Measurements from ENCODE around the gene DDAH1.
"Not testable (repeated sequence)": the region's sequence is repeated elsewhere in the genome, so short reads cannot be mapped to it uniquely, and the experiment has no call there.

DDAH1 gene

GRCh38 chr1:85356130-85356529 lies 108.8 kb downstream of the DDAH1 start:
- no peak for DNase-seq

DNA sequence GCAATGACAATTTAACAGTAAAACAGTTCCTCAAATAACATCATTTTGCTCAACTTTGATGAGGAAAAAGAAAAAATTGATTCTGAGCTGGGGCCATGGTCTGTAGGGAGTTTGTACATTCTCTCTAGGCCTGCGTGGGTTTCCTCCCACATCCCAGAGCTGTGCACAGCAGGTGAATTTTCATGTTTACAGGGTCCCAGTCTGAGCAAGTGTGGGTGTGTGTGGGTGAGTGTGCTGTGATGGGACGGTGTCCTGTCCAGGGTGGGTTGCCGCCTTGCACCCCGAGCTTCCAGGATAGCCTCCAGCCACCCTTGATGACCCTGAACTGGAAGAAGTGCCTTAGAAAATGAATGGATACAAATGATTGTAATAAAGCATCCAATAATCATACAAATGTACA lies 112.9 kb downstream of the DDAH1 start:
- no peak for DNase-seq

DNA sequence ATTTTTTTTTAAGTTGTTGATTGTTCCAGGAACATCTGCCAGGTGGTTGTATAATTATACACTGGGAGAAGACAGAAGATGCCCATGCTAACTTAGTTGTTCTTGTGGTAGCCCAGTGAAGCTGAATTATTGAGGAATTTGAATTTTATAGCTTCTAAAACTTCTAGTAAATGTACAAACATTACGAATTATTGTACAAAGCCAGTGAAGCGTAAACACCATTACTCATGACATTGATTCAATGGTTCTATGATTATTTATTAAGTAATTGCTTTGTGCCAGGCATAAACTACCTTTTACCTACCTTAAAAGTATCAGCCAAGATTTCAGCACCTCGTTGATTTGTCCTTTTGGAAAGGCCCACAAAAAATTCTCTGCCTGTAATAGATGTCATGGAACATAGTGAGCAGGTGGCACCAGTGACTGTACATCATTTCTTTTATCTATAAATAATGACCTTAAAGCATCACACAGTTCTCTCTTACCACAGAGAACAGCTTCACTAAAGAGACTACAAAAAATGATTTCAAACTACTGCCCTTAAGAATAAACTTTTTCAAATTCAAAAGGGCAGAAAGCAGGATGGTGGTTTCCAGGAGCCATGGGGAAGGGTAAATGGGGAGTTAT lies 113.6 kb downstream of the DDAH1 start:
- no peak for DNase-seq

DNA sequence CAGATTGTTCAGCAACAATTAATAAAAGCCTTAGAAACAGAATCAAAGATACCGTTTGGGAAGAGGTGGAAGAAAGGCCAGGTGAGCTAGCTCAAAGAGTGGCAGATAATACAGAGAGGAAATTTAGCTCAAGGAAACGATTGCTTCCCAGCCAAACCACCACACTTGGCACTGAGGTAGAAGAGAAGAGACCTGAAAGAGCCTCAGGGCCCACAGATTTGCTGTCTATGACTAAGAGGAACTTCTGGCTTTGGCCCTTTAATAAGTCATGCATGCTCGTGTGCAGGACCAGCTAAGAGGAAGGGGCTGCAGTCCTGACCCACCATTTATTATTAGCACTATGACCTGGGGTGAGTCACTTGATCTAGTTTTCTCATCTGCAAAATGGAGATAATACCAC lies 115.7 kb downstream of the DDAH1 start:
- no peak for DNase-seq

DNA sequence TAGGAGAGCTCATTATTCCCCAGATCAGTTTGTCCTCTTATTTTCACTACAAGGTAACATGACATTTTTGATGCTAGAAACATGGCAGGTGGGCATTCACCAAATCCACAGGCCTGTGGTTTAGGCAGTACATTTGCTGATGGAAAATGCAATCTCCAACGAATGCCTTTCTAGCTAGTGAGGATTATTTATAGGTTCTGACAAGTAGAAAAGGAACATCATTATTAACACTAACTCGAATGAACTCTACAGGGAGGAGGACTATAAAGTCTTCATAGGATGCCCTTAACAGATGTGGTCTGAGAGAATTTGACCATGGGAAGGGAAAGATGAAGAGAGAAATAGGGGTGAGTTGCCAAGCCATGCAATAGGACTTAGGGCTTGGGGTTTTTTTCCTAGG lies 117.1 kb downstream of the DDAH1 start:
- no peak for DNase-seq

DNA sequence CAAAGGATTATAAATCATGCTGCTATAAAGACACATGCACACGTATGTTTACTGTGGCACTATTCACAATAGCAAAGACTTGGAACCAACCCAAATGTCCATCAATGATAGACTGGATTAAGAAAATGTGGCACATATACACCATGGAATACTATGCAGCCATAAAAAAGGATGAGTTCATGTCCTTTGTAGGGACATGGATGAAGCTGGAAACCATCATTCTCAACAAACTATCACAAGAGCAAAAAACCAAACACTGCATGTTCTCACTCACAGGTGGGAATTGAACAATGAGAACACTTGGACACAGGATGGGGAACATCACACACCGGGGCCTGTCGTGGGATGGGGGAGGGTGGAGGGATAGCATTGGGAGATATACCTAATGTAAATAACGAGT lies 117.7 kb downstream of the DDAH1 start:
- DNase-seq, result not testable (repeated sequence)

GRCh38 chr1:85344256-85344694 lies 120.7 kb downstream of the DDAH1 start:
- peak; percentile 55 for DNase-seq

DNA sequence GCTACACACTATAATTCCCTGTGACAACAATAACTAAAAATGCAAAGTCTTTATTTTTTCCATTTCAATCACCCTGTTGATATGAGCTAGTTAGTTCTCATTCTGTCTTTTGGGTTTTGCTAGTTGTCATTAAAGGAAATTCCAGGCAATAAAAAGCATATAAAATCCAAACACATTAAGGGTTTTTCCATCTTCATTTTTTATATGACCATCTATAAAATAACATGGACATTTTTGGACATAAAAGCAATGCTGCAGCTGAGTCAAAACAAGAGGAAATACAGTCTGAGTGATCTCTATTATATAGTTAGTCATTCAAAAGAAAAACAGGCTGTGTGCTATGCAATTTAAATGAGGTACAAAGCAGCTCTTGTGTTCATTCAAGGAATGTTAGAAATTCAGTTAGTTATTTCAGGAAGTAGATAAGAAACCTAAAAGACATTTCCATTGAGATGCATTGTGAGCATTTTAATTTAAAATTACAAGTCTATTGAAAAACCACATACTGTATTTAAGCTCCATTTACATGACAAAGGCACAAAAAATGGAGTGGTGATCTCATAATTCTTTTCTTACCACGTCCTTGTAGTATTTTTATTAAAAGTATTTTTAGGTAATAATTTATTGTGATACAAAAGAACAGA lies 121.2 kb downstream of the DDAH1 start:
- DNase-seq, result peak; percentile 28

DNA sequence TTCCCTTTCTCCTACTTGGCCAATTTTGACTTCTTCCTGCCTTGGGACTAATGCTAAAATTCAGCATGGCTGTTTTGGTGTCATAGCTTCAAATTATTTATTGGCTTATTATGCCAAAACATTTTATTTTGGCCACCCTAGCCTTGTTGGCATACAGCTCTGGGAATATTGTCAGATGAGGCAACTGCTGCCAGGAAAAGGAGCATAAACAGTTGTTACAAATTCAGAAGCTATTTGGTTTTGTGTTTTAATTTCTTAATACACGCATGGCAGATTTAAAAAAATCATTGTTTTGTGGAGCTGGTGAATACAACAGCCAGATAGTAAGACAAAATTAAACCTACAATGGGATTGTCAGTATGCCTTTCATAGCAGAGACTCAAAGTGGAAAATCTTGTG lies 121.7 kb downstream of the DDAH1 start:
- DNase-seq, result no peak

- DNase-seq, result no peak
Measured at GRCh38 chr1:85342207-85342606, 122.8 kb downstream of the DDAH1 start.

- no peak for DNase-seq
Measured at GRCh38 chr1:85340427-85340826, 124.5 kb downstream of the DDAH1 start.

- no peak for DNase-seq
Measured at GRCh38 chr1:85339656-85340399, 125.1 kb downstream of the DDAH1 start.

DNA sequence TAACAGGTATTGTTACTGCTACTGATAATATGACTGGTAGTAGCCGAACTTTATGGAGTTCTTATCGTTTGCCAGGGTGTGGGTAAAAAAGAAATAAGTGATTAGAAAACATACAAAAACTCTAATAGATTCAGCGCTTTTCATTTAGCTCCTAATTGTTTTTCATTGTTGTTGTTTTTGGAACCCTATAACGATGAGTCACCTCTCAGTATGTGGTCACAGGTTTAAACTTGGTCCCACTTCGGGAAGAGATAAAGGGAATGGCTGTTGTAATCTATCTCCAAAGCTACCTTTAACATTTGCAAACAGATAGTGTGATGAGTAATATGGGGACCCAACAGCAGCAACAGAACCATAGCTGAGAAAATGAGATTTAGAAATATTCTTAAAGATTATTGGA lies 125.9 kb downstream of the DDAH1 start:
- no peak for DNase-seq

GRCh38 chr1:85334962-85335361 lies 130.0 kb downstream of the DDAH1 start:
- peak; percentile 73 for DNase-seq

DNA sequence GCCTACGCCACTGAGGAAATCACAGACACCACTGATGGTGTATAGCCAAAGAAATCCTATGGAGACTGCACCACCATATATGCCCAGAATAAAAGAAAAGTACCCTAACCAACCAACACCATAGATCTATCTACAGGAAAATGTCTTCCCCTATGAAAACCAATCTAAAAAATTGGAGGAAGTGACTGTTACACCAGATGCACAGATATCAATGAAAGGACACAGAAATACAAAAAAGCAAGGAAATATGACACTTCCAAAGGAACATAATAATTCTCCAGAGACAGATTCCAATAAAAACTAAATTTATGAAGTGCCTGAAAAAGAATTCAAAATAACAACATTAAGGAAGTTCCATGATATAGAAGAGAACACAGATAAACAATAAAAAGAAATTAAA lies 131.8 kb downstream of the DDAH1 start:
- DNase-seq, result no peak

- DNase-seq, result no peak
Measured at GRCh38 chr1:85332575-85332974, 132.4 kb downstream of the DDAH1 start.

DNA sequence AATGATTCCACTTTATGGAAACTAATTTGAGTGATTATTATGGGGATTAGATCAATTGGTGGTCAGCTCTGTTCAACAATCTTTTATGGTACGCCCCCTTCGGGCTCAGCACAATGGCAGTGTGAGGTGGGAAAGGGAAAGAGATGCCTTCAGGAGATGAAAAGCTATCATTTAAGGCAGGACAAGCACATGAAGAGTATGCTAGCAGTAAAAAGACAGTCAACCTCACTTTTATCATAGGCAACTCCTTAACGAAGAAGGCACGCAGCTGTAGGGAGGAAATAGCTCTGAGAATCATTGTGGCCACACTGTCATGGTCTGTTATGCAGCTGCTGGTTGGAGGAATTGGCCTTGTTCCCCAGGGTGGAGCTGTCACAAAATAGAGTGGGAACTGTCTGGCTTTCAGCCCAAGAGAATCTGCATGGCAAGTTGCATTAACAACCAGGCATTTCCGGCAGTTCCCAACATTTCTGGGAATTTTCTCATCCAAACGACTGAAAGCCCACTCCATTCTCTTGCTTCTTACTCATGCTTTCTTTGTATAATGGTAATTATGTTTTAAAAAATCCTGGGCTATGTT lies 134.2 kb downstream of the DDAH1 start:
- DNase-seq, result no peak

DNA sequence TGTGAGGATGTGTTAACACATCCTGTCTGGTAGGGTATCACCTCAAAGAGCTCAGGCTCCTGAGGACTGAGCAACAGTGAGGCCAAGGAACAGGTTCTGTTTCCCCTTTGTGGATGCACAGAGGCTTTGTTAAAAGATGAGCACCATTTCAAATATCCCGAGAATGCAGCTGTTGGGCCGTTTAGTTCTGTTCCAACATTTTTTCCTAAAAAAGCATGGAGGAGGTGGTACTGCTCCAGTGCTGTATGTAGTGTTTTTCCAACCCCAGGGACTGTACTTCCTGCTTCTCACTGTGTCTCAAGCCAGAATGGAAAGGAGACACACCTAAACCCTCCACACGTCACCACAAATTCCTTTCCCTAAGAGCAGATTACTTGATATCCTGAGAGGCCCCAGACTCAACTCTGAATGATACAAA lies 134.7 kb downstream of the DDAH1 start:
- no peak for DNase-seq

DNA sequence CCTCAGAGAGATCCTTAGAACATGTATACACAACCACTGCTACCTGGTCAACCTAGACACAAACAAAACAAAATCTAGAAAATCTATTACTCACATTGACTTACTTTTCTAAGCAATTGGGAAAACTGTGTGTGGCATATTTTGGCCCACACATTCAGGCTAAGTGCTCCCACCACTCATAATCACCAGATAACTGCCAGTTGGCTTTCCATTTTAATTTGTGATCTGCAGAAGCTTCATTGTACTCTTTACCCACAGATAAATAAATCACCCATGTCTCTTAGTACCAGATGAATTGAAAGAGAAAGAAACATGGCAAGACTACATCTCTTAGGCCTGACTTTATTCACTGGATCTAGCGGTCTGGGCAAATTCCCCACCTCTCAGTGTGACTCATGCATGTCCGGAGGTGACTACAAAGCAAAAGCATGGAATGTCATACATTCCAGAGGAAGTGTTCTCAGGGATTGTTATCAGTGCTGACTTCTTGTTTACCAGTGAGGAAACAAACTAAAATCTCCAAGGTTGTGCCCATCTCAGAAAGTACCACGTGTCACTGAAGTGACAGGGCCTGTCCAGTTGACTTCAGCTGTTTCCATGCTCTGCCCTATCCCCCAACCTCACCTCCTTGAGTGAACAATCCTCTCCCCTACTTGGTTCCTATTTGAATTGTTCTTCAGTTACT lies 136.1 kb downstream of the DDAH1 start:
- DNase-seq, result no peak

- DNase-seq, result peak; percentile 14
Measured at GRCh38 chr1:85327759-85328158, 137.2 kb downstream of the DDAH1 start.

GRCh38 chr1:85326851-85327250 lies 138.1 kb downstream of the DDAH1 start:
- DNase-seq, result no peak

DNA sequence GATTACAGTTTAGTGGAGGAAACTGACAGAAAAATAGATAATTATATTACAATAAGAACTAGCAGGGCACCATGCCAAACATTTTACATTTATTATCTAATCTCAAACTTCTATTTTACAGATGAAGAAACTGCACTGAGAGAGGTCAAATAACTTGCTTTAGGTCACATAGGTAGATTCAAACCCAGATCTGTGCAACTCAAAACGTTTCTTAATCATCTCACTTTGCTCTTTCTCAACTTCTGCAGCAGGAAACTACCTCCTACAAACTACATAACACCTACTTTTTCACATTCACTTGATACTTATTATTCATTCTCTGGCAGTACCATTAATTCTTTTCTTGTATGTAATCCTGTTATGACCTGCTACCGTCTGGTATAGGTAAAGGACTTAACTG lies 138.6 kb downstream of the DDAH1 start:
- DNase-seq, result no peak

DNA sequence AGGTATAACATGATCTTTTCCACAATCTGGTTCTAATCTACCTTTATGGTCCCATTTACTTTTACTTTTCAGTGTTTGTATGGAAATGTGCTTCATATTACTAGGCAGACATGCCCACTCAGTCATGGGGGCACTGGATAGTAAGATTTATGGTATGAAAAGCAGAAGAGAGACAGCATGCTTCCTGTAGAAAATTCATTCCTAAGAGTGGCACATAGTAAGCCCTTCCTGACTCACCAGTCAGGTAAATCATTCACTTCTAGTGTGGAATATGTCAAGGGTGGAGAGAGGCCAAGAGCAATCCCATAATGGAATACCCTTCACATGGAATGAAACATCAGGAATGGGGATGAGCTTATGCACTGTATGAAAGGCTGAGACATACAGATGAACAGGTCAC lies 139.0 kb downstream of the DDAH1 start:
- DNase-seq, result no peak

Measured in OCI-M1 (cell line).